ENCODE results near the gene SLC7A5. TPM values are rescaled to one million over a fixed set of nuclear protein-coding genes. Genes with fewer than 3 reads are reported as not detected.
A peak's percentile ranks its signal among the peaks of the same experiment; 100 is the strongest.
"Not testable (repeated sequence)": the region's sequence is repeated elsewhere in the genome, so short reads cannot be mapped to it uniquely, and the experiment has no call there.

The SLC7A5 gene
- total and polyA plus RNA-seq, 2 experiments from 2014 or later: 69.9 to 79.0 TPM

DNA sequence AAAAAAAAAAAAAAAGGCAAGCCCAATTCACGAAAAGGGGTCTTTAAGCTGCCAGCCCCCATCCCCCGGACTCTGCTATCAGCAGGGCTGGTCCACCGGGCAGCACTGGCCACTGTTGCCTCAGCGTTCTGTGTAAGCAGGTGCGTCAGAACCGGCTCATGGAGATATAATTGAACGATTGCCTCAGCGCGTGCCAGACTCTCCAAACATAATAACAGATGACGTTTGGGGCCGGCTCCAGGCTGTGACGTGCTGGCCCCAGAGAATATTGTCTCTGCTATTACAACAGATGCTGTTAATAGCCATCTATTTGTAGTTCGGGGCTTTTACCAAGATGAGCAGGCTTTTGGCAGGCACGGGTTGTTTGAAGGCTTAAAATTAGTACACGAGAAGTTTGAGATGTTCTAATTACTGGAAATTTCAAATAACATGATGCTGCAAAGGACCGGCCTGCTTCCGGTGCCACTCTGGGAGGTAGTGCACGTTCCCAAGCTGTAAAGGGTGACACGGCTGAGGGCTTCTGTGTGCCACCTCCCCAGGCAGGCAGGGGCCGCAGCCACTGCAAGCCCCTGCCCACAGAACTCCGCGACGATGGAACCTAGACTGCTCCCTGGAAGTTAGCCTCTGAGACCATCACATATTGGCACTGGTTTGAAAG lies 41.9 kb upstream of the SLC7A5 start:
- H3K27ac ChIP-seq; H3K79me2 ChIP-seq (ENCODE audit: insufficient read depth); H4K20me1 ChIP-seq (ENCODE audit: insufficient read depth); H2AFZ ChIP-seq; in situ Hi-C loops (cut with MboI); H3K4me3 ChIP-seq; H3K27me3 ChIP-seq (replicated peaks; ENCODE audit: insufficient read depth); H3K9me2 ChIP-seq (ENCODE audit: insufficient read depth); H3F3A ChIP-seq (ENCODE audit: insufficient read depth); H3K9me3 ChIP-seq (ENCODE audit: low read depth); H3K4me1 ChIP-seq (ENCODE audit: insufficient read depth); H3K36me3 ChIP-seq (ENCODE audit: low read depth): not testable (repeated sequence)
- Histone ChIP-seq H3K9ac (peak overlapping the region; percentile 40), H3K4me2 (ENCODE audit: unreplicated experiment) (peak overlapping the region; percentile 1)
- peak; percentile 97 for DNase-seq
- 4 to 7% methylated on average over 23 of the region's 23 CpGs for WGBS, 2 experiments (ENCODE audit: low coverage in 1 of 2, low lambda C conversion rate in 2 of 2, missing lambda C conversion rate in 2 of 2)

DNA sequence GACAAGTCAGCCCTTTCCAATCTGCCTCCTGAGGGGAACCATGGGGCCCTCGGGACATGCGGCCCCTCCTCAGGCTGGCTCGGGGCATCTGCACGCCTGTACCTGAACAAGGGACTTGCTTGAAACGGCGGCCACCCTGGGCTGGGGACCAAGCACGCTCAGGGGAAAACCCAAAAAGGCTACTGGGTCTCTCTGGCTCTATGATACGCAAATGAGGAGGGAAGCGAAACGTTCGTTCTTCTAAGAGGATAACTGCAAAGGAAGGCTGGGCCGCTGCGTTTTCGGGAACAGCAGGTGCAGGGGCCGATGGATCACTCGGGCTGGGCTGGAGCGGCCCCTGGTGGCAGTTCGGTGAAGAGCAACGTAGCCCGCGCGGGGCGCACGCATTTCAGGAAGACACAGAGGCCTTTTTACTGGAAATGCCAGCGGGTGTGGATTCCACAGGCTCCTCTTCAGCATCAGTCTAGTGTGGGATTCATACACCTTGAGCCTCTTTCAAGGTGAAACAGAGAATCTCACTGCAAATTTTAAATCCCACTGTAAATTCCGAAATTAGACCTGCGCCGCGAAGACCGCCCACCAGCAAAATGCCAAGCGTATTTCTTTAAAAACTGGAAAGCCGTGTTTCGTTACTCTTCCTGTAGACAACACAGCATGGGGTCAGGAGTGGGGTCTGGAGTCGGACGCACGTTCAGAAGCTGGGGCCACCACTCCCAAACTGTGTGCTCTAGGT lies 40.1 kb upstream of the SLC7A5 start:
- in situ Hi-C loops (cut with MboI); H3K27ac ChIP-seq; H3K9me3 ChIP-seq (ENCODE audit: low read depth); H3K4me2 ChIP-seq (ENCODE audit: unreplicated experiment); H3K9ac ChIP-seq; H3K27me3 ChIP-seq (replicated peaks; ENCODE audit: insufficient read depth); H3K9me2 ChIP-seq (ENCODE audit: insufficient read depth); H4K20me1 ChIP-seq (ENCODE audit: insufficient read depth); H3F3A ChIP-seq (ENCODE audit: insufficient read depth); H3K4me1 ChIP-seq (ENCODE audit: insufficient read depth); H3K79me2 ChIP-seq (ENCODE audit: insufficient read depth); H3K36me3 ChIP-seq (ENCODE audit: low read depth); H3K4me3 ChIP-seq; H2AFZ ChIP-seq: not testable (repeated sequence)
- 37 to 38% methylated on average over 35 to 36 of the region's 36 CpGs for WGBS, 2 experiments (ENCODE audit: low coverage in 1 of 2, low lambda C conversion rate in 2 of 2, missing lambda C conversion rate in 2 of 2)
- DNase-seq: peak; percentile 74

DNA sequence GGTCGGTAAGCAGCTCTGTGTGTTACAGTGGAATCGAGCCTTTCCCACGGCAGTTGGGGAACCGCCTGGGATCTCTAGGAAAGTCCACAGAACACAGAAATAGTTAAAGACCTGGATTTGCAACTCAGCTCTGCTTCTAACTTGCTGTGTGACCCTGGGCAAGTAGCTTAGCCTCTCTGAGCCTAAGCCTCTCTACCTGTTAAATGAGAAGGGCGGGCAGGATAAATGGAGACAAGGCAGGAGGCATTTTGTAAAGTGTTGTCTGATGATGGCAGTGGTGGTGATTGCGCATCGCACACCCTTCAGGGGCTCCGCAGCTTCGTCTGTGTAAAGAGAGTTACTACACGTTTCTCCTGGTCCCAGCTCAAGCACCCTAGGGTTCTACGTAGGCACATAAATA lies 38.8 kb upstream of the SLC7A5 start:
- WGBS, 2 experiments (ENCODE audit: low coverage in 1 of 2, low lambda C conversion rate in 2 of 2, missing lambda C conversion rate in 2 of 2): 87 to 90% methylated on average over 11 of the region's 11 CpGs
- H3F3A ChIP-seq (ENCODE audit: insufficient read depth); DNase-seq; H2AFZ ChIP-seq; H3K4me3 ChIP-seq; H3K36me3 ChIP-seq (ENCODE audit: low read depth); H3K9me2 ChIP-seq (ENCODE audit: insufficient read depth); H3K4me2 ChIP-seq (ENCODE audit: unreplicated experiment); in situ Hi-C loops (cut with MboI); H4K20me1 ChIP-seq (ENCODE audit: insufficient read depth); H3K9me3 ChIP-seq (ENCODE audit: low read depth); H3K27me3 ChIP-seq (replicated peaks; ENCODE audit: insufficient read depth); H3K4me1 ChIP-seq (ENCODE audit: insufficient read depth); H3K9ac ChIP-seq; H3K79me2 ChIP-seq (ENCODE audit: insufficient read depth); H3K27ac ChIP-seq: not testable (repeated sequence)

DNA sequence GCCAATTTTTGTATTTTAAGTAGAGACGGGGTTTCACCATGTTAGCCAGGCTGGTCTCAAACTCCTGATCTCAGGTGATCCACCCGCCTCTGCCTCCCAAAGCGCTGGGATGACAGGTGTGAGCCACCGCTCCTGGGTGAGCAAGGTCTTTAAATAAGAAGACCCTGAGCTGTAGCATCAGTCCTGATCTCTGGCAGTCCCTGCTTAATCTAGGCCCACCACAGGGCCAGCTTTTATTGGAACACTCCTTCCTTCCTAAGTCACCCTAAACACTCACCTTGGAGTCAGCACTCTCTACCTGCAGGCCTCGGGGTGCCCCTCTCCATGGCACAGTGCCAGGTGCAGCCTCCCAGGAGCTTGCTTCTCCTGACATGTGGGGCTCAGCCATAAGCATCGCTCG lies 36.2 kb upstream of the SLC7A5 start:
- H3K79me2 ChIP-seq (ENCODE audit: insufficient read depth); H3K9me2 ChIP-seq (ENCODE audit: insufficient read depth); in situ Hi-C loops (cut with MboI); H3K4me3 ChIP-seq; H3K36me3 ChIP-seq (ENCODE audit: low read depth); H2AFZ ChIP-seq; H3K27ac ChIP-seq; H4K20me1 ChIP-seq (ENCODE audit: insufficient read depth); H3K4me2 ChIP-seq (ENCODE audit: unreplicated experiment); H3K9ac ChIP-seq; DNase-seq; H3F3A ChIP-seq (ENCODE audit: insufficient read depth); H3K4me1 ChIP-seq (ENCODE audit: insufficient read depth); H3K27me3 ChIP-seq (replicated peaks; ENCODE audit: insufficient read depth); H3K9me3 ChIP-seq (ENCODE audit: low read depth): not testable (repeated sequence)
- WGBS, 2 experiments (ENCODE audit: low coverage in 1 of 2, low lambda C conversion rate in 2 of 2, missing lambda C conversion rate in 2 of 2): 87 to 88% methylated on average over 7 of the region's 7 CpGs

DNA sequence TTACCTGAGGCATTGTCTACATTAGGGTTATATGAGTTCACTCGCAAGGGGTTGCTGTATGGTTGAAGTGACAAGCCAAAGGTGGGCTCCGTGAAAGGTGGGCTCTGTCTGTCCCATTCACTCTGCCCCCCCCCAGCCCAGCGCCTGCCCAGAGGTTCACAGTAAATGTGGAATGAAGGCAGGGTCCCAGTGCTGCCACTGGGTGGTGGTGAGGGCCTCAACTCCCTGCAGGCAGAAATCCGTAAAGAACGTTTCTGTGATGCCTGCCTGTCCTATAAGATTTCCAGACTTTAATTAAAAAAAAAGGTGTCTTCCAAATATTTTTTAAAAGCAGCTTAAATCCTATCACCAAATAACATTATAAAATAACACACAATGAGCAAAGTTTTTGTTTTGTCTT lies 35.7 kb upstream of the SLC7A5 start:
- H3K4me2 ChIP-seq (ENCODE audit: unreplicated experiment); H3K9me3 ChIP-seq (ENCODE audit: low read depth); DNase-seq; H3K27me3 ChIP-seq (replicated peaks; ENCODE audit: insufficient read depth); H3K36me3 ChIP-seq (ENCODE audit: low read depth); H3K4me3 ChIP-seq; H3K27ac ChIP-seq; H2AFZ ChIP-seq; H3K79me2 ChIP-seq (ENCODE audit: insufficient read depth); H3F3A ChIP-seq (ENCODE audit: insufficient read depth); H3K9me2 ChIP-seq (ENCODE audit: insufficient read depth); H3K9ac ChIP-seq; in situ Hi-C loops (cut with MboI); H4K20me1 ChIP-seq (ENCODE audit: insufficient read depth); H3K4me1 ChIP-seq (ENCODE audit: insufficient read depth): not testable (repeated sequence)
- WGBS, 2 experiments (ENCODE audit: low coverage in 1 of 2, low lambda C conversion rate in 2 of 2, missing lambda C conversion rate in 2 of 2): 85 to 88% methylated on average over 5 of the region's 5 CpGs

DNA sequence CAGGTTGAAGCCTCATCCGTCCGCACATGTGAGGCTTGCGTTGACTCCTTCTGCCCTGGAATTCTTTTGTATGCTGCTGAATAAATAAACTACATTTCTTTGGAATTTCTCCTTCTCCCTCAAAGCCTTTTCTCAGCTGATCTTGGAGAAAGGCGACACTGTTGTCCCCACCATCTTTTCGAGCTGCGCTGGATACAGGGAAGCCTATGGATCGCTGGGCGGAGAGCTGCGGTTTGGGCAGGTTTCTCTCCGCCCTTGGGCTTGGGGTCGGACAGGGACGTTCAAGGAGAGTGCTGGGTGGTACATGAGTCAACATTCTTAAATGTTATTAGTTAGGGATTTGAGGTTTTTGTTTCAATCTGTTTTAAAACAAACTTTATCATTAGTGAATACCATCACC lies 31.2 kb upstream of the SLC7A5 start:
- in situ Hi-C loops (cut with MboI); H3K27ac ChIP-seq; H3K4me2 ChIP-seq (ENCODE audit: unreplicated experiment): not testable (repeated sequence)

More for the DNA sequence above, 31.2 kb upstream of the SLC7A5 start:
- H4K20me1 ChIP-seq (ENCODE audit: insufficient read depth); H2AFZ ChIP-seq; H3K27me3 ChIP-seq (replicated peaks; ENCODE audit: insufficient read depth); H3F3A ChIP-seq (ENCODE audit: insufficient read depth); H3K9me2 ChIP-seq (ENCODE audit: insufficient read depth); H3K9me3 ChIP-seq (ENCODE audit: low read depth); H3K79me2 ChIP-seq (ENCODE audit: insufficient read depth); H3K36me3 ChIP-seq (ENCODE audit: low read depth); DNase-seq; H3K9ac ChIP-seq; H3K4me3 ChIP-seq: not testable (repeated sequence)
- WGBS, 2 experiments (ENCODE audit: low coverage in 1 of 2, low lambda C conversion rate in 2 of 2, missing lambda C conversion rate in 2 of 2): 90 to 92% methylated on average over 12 of the region's 12 CpGs
- peaks cover 11% of the 10 kb centered on the region for H3K4me1 ChIP-seq (ENCODE audit: insufficient read depth)
